GM20000 (cell line): Measurements from ENCODE around the gene HES1.

ENCODE experiments used
- DNase-seq: peaks from one replicate; pipeline ENCODE4 v3.0.0; 2012; ENCODE audit warnings: low spot score
- CTCF ChIP-seq: IDR thresholded peaks from 2 replicates; pipeline ENCODE4 v1.5.1; 2012; ENCODE audit warnings: mild to moderate bottlenecking, control low read depth; ENCODE audit errors: extremely low read depth, missing control alignments

HES1 gene

DNA sequence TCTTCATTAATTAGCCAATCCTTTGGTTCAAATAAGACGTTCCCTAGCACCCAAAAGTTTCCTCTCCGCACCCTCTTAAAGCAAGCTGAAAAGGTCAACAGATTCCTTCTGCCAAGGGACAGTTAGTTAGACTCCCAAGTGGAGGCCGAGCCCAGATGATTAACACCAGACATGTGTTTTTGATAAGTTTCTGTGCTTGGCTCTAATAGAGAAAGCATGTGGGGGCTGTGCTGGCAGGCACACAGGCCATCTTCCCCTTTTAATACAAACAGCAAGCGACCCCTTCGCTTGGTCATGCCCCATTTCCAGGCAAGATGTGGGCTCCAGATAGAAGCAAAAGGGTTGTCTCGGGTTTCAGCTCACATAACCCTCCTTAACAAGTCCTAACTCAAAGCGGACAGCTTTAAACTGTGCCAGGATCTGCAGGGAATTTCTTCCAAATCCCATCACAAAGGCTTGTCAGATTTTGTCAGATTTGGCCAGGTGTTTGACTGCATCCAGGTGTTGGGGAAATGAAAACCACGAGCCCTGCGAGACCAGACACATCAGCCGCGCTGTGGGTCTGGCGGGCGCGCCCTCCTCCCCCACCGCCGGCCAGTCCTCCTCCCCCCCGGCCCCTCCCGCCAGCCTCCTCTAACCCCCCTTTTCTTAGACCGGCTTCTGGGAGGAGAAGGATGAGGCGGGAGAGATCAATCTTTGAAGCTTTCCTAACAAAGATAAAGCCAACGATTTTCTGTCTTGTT, 3.3 kb downstream of the HES1 start:
- peak; percentile 45 for DNase-seq
- TF ChIP-seq CTCF, result no peak

DNA sequence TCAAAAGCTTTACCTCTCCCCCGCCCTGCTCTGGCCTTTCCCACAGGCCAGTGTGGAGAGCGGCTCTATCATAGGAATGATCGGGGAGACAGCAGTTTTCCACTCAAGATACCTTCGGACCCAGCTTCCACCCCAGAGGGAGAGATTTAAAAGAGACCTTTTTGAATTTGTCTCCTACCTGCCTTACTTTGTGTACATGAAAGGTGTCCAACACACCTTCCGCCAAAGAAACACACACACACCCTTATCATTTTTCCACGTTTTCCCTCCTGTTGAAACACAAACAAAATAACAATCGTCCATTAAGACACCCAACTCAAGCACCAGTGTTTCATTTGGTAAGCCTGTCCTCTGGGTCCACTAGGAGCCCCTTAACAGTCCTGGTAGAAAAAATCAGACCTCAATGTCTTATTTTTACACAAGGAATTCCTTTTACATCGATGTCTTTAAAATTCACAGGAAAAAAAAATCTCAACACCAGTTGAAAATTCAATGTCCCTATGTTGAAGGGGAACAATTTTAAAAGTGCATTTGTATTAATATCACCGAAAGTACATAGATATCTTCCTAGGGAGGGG, 4.0 kb downstream of the HES1 start:
- no peak for TF ChIP-seq CTCF

DNA sequence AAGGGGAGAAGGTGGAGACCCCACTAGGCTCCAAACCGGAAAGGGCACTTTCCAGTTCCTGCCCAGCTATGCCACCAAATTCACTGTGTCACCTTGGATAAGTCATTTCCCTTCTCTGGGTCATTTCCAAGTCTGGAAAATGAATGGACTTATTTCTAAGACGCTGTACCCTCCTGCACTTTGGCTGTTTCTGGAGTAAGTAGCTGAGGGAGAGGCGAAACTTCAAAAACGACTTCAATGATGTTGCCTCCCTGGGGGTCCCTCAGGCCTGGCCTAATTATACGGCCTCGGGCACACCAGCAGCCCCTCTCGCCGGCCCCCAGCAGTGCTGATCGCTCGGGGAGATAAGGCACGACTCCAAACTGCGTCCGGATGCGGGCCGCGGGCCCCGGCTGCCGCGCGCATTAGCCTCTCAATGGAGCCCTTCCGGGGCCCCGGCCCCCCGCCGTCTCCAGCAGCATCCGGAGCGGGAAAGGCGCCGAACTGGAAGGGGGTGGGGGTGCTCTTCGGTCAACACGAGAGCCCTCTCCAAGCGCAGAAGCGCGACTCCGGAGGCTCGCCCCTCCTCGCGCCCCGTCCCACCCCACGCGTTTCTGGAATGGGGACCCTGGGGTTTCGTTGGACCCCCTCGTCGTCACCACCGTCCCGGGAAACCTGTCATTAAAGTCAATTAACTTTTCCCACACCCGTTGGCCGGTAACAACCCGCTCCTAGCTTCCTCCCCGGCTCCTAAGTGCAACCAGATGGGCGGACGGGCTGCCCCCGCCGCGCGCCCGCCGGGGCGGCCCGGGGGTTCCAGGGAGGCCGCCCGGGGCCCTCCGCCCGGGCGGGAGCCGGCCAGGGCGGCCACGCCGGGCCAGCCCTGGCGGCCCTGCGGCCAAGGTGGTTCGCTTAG, 4.8 kb downstream of the HES1 start:
- no peak for TF ChIP-seq CTCF
- peak; percentile 70 for DNase-seq

More for the DNA sequence above, 4.0 kb downstream of the HES1 start:
- DNase-seq, result no peak

GRCh38 chr3:194141415-194142155, 5.6 kb downstream of the HES1 start:
- DNase-seq, result peak; percentile 90
- no peak for TF ChIP-seq CTCF

DNA sequence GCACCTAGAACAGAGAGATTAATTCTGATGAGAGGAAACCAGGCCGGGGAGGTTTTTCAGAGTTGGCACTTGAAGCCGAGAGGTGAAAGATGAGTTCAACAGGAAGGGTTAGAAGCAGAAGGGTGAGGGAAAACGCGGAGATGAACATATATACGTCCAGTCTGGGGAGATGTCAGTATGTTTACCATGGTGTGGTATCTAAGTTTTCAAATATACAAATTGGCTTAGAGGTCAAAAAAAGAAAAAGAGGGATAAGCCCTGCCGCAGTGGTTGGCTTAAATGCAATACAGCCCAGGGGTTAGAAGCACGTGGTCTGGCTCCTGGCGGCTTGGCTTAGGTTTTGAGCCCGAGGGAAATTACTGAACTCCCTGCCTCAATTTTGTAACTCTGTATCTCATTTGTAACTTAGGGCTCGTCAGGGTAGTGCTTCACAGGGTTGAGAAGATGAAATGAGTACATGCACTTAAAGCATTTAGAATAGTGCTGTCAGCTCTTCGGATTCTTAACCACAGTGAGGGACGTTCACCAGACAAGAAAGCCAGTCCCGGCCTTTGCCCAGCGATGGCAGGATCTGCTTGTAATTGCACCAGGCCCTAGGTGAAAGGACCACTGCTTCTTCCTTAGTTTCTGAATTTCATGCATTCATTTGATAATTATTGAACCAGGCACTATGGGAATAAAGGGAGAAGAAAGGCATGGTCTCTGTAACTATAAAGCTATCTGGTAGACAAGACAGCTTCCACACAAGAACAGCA, 6.4 kb downstream of the HES1 start:
- DNase-seq, result no peak

More for the DNA sequence above, 6.4 kb downstream of the HES1 start:
- no peak for TF ChIP-seq CTCF
